Measurements from ENCODE around the gene CCNB1IP1.

DNA sequence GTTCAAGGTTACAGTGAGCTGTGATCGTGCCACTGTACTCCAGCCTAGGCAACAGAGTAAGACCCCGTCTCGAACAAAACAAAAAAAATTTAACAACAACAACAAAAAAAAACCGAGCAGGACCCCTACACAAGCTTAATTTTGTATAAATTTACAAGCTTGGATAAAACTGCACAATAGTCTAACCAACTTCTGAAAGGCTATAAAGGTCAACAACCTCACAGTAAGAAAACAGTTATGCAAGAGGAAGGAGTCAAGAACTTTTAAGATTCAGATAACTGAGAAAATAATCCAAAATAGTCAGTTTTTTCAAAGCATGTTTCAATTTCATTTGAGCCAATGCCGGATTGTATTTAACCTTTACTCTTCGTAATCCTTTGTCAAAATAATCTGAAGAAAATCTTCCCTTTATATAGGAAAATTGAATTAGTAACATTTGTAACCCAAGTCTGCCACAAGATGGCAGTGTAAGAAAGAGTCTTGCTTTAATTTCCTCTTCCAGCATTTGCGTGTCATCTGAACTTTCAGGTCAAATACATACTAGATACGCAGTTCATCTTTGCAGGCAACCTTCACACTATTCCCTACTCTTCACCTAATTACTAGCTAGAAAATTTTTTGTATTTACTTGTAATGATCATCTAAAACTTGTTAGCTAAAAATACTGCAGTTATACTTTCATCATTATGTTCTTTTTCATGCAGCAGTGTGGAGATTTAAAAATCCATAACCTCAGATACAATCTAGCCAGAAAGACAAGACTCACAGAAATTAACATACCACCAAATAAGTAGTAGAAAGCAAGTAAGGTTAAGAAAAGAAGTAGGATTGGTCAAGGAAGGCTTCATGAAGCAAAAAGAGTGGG is 5.8 kb downstream of the CCNB1IP1 start:
- no peak for TF ChIP-seq TAF1 (IDR thresholded peaks at IDR 0.05; ENCODE audit: low read depth, low read length)
- TF ChIP-seq POLR2AphosphoS5 (IDR thresholded peaks at IDR 0.05; ENCODE audit: low read depth, low read length): no peak

Measured in GM12891 (cell line).